NT2/D1 (cell line): ENCODE data around the gene B4GALNT2.
"Not testable (repeated sequence)": the region's sequence is repeated elsewhere in the genome, so short reads cannot be mapped to it uniquely, and the experiment has no call there.

Experiments used
- DNase-seq: peaks from one replicate; pipeline ENCODE4 v3.0.0-alpha.2; 2011; ENCODE audit warnings: low read depth, low spot score
- H3K27me3 ChIP-seq: 2 replicates; pipeline ENCODE4 v1.6.0; 2011; ENCODE audit warnings: mild to moderate bottlenecking; ENCODE audit not compliant: insufficient read length, insufficient read depth
- H3K36me3 ChIP-seq: 2 replicates; pipeline ENCODE4 v1.6.1; 2011; ENCODE audit warnings: mild to moderate bottlenecking, low read length, mixed read lengths; ENCODE audit not compliant: insufficient read depth, insufficient read length
- H3K4me1 ChIP-seq: 2 replicates; pipeline ENCODE4 v1.5.1; 2011; ENCODE audit not compliant: insufficient read depth, insufficient read length
- H3K4me3 ChIP-seq: 2 replicates; pipeline ENCODE4 v1.5.1; 2011; ENCODE audit warnings: low read depth; ENCODE audit not compliant: insufficient read length
- H3K9ac ChIP-seq: 2 replicates; pipeline ENCODE4 v1.6.0; 2011; ENCODE audit warnings: low read depth; ENCODE audit not compliant: insufficient read length
- H3K9me3 ChIP-seq: 2 replicates; pipeline ENCODE4 v1.5.1; 2011; ENCODE audit warnings: mild to moderate bottlenecking, low read length; ENCODE audit not compliant: insufficient read depth
- SUZ12 ChIP-seq: IDR thresholded peaks from 2 replicates; pipeline ENCODE4 v1.6.1; 2011; ENCODE audit not compliant: insufficient read length, insufficient read depth; ENCODE audit errors: extremely low read depth
- YY1 ChIP-seq: IDR thresholded peaks from 2 replicates; pipeline ENCODE4 v1.6.1; 2011; ENCODE audit not compliant: insufficient read length, insufficient read depth
- ZNF274 ChIP-seq: IDR thresholded peaks from 2 replicates; pipeline ENCODE4 v1.6.1; 2011; ENCODE audit warnings: mild to moderate bottlenecking, low read depth, low read length

The B4GALNT2 gene

GRCh38 chr17:49168706-49169105 lies 36.1 kb downstream of the B4GALNT2 start:
- H3K9ac ChIP-seq, result no peak overlapping the region
- peaks cover 5% of the 10 kb centered on the region; the same call in 1 of the 2 replicates for H3K9me3 ChIP-seq
- peaks cover 11% of the 10 kb centered on the region for H3K27me3 ChIP-seq
- no peaks in the 10 kb centered on the region for H3K36me3 ChIP-seq
- no peaks in the 10 kb centered on the region for H3K4me1 ChIP-seq
- H3K4me3 ChIP-seq, result no peak overlapping the region
- no peak for DNase-seq
- TF ChIP-seq YY1, result no peak
- TF ChIP-seq SUZ12, result no peak
- no peak for TF ChIP-seq ZNF274

GRCh38 chr17:49170216-49170615 lies 37.6 kb downstream of the B4GALNT2 start:
- H3K4me1 ChIP-seq, result no peaks in the 10 kb centered on the region
- H3K9ac ChIP-seq, result no peak overlapping the region
- TF ChIP-seq SUZ12 (no peak), ZNF274 (no peak), YY1 (no peak)
- H3K4me3 ChIP-seq, result no peak overlapping the region
- DNase-seq, result no peak
- H3K36me3 ChIP-seq, result no peaks in the 10 kb centered on the region
- H3K9me3 ChIP-seq, result peaks cover 10% of the 10 kb centered on the region; the same call in 1 of the 2 replicates
- peaks cover 11% of the 10 kb centered on the region for H3K27me3 ChIP-seq

DNA sequence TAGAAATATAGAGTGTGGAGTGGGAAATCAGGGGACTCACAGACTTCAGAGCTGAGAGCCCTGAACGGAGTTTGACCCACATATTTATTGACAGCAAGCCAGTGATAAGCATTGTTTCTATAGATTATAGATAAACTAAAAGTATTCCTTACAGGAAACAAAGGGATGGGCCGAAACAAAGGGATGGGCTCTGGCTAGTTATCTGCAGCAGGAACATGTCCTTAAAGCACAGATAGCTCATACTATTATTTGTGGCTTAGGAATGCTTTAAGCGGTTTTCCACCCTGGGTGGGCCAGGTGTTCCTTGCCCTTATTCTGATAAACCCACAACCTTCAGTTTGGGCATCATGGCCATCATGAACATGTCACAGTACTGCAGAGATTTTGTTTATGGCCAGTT lies 38.1 kb downstream of the B4GALNT2 start:
- not testable (repeated sequence) for H3K9ac ChIP-seq, DNase-seq, H3K4me3 ChIP-seq, H3K36me3 ChIP-seq, H3K4me1 ChIP-seq
- H3K9me3 ChIP-seq, result peaks cover 15% of the 10 kb centered on the region
- H3K27me3 ChIP-seq, result peaks cover 11% of the 10 kb centered on the region

- H3K4me1 ChIP-seq, H3K36me3 ChIP-seq, DNase-seq, H3K4me3 ChIP-seq, H3K9ac ChIP-seq, H3K27me3 ChIP-seq: not testable (repeated sequence)
- peaks cover 35% of the 10 kb centered on the region for H3K9me3 ChIP-seq
Observed at GRCh38 chr17:49175978-49176377, 43.4 kb downstream of the B4GALNT2 start.

GRCh38 chr17:49180303-49180702 lies 47.7 kb downstream of the B4GALNT2 start:
- no peak for TF ChIP-seq YY1
- TF ChIP-seq SUZ12, result no peak
- TF ChIP-seq ZNF274, result no peak
- Histone ChIP-seq H3K9me3 (peaks cover 60% of the 10 kb centered on the region), H3K9ac (no peak overlapping the region), H3K4me3 (no peak overlapping the region), H3K27me3 (no peaks in the 10 kb centered on the region), H3K36me3 (no peaks in the 10 kb centered on the region), H3K4me1 (no peaks in the 10 kb centered on the region)
- DNase-seq, result no peak

GRCh38 chr17:49180998-49181635 lies 48.5 kb downstream of the B4GALNT2 start:
- DNase-seq, result no peak
- Histone ChIP-seq H3K4me3 (no peak overlapping the region), H3K4me1 (no peaks in the 10 kb centered on the region), H3K9me3 (peaks cover 60% of the 10 kb centered on the region), H3K9ac (no peak overlapping the region), H3K27me3 (no peaks in the 10 kb centered on the region), H3K36me3 (no peaks in the 10 kb centered on the region)
- TF ChIP-seq SUZ12, result no peak
- TF ChIP-seq ZNF274, result no peak
- no peak for TF ChIP-seq YY1

DNA sequence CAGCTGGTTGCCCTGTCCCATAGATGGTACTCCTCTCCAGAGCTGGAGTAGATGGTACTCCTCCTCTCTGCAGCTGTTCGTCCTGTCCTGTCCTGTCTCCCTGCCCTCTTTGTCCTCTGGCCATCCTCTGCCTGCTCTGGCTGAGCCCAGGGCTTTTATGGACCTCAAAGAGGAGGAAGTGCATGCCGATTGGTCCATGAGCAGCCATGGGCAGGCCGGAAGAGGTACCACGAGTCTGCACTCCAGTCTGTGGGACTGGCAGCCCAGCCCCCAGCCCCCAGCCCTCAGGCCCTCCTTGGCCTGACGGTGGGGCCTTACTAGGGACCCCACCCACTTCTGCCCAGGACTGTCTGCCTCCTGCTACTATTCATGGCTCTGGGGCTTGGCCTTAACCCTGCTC lies 50.8 kb downstream of the B4GALNT2 start:
- DNase-seq, result no peak
- no peaks in the 10 kb centered on the region for H3K4me1 ChIP-seq
- H3K9me3 ChIP-seq, result peaks cover 48% of the 10 kb centered on the region; the same call in 1 of the 2 replicates
- no peaks in the 10 kb centered on the region for H3K27me3 ChIP-seq
- TF ChIP-seq YY1, result no peak
- TF ChIP-seq SUZ12, result no peak
- no peak for TF ChIP-seq ZNF274
- no peaks in the 10 kb centered on the region for H3K36me3 ChIP-seq
- no peak overlapping the region for H3K4me3 ChIP-seq
- H3K9ac ChIP-seq, result no peak overlapping the region

GRCh38 chr17:49183801-49184200 lies 51.2 kb downstream of the B4GALNT2 start:
- Histone ChIP-seq H3K27me3 (no peaks in the 10 kb centered on the region), H3K9ac (no peak overlapping the region), H3K4me1 (no peaks in the 10 kb centered on the region), H3K4me3 (no peak overlapping the region), H3K9me3 (peaks cover 48% of the 10 kb centered on the region; the same call in 1 of the 2 replicates), H3K36me3 (no peaks in the 10 kb centered on the region)
- TF ChIP-seq YY1 (no peak), ZNF274 (no peak), SUZ12 (no peak)
- no peak for DNase-seq

- H3K9me3 ChIP-seq, result peaks cover 48% of the 10 kb centered on the region; the same call in 1 of the 2 replicates
- H3K36me3 ChIP-seq, H3K4me1 ChIP-seq, H3K27me3 ChIP-seq, DNase-seq, H3K4me3 ChIP-seq, H3K9ac ChIP-seq: not testable (repeated sequence)
Observed at GRCh38 chr17:49184522-49184921, 52.0 kb downstream of the B4GALNT2 start.

DNA sequence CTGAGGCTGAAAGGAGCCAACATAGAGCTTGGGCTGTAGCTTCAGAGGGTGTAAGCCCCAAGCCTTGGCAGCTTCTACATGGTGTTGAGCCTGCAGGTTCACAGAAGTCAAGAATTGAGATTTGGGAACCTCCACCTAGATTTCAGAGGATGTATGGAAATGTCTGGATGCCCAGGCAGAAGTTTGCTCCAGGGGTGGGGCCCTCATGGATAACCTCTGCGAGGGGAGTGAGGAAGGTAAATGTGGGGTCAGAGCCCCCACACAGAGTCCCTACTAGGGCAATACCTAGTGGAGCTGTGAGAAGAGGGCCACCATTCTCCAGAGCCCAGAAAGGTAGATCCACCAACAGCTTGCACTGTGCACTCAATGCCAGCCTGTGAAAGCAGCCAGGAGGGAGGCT lies 52.8 kb downstream of the B4GALNT2 start:
- H3K36me3 ChIP-seq, H3K4me1 ChIP-seq, H3K9ac ChIP-seq, H3K4me3 ChIP-seq, H3K27me3 ChIP-seq, DNase-seq: not testable (repeated sequence)
- H3K9me3 ChIP-seq, result peaks cover 48% of the 10 kb centered on the region; the same call in 1 of the 2 replicates
